GM18508 (cell line): ENCODE measurements around the gene RPS14.
"Not testable (repeated sequence)": the region's sequence is repeated elsewhere in the genome, so short reads cannot be mapped to it uniquely, and the experiment has no call there.

Experiments used
- ATAC-seq: cut with Tn5 transposase; IDR thresholded peaks from one replicate; pipeline ENCODE4 v1.9.1; 2021; ENCODE audit warnings: moderate number of reproducible peaks; ENCODE audit not compliant: insufficient read depth, unreplicated experiment

Gene RPS14

DNA sequence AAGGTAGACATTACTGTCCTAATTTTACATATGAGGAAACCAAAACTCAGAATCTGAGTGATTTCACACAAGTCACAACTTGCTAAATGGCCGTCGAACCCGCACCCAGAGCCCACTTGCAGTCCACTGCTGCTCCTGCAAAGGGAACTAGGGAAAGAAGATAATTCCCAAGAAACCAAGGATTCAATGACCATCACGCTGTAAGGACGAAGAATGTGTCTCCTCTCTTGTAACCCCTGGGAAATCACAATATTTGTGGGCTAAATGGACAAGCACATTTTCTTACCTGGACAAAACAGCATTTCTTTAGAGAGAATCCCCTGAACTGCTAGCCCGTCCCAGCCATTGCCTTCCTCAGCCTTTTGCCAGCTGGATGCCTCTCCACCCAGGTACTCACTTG, 2.4 kb downstream of the RPS14 start:
- ATAC-seq: no peak

DNA sequence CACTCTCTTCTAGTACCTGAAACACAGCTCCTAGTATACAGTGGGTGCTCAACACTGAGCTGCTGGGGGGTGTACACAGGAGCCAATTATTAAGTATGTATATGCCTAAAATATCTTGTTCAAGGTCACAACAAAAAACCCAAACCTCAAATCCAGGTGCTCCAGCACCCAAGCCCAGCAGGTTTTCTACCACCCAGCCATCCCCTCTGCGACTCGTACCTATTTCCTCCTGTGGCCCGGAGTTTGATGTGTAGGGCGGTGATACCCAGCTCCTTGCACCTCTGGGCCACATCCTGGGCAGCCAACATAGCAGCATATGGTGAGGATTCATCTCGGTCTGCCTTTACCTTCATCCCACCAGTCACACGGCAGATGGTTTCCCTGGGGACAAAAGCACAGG, 3.0 kb downstream of the RPS14 start:
- no peak for ATAC-seq

DNA sequence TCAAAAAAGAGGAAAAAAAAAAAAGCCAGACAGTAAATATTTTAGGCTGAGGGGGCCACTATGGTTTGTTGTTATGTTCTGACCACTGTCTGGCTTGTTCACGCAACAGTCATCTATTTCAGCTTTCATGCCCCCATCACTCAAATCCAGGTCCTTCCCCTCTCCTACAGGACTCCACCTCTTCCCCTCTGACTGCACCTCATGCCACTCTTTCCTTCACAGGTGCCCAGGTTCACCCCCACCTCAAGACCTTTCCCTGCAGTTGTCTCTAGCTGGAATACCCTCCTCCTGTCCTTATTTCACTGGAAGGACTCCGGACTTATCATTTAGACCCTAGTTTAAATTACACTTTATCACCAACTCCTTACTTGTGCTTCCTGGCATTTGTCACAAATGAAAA, 3.5 kb downstream of the RPS14 start:
- ATAC-seq: no peak

DNA sequence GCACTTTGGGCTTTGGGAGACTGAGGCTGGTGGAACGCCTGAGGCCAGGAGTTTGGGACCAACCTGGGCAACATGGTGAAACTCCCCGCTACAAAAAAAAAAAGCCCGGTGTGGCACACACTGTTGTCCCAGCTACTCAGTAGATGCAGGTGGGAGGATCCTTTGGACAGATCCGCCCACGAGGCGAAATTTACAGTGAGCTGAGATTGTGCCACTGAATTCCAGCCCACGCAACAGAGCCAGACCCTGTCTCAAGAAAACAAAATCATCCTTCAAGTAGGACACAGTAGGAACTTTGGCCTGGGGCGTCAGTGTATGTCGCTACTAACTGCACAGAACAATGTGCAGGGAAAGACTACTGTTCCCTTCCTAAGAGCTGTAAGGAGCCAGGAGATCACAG, 4.8 kb downstream of the RPS14 start:
- no peak for ATAC-seq

DNA sequence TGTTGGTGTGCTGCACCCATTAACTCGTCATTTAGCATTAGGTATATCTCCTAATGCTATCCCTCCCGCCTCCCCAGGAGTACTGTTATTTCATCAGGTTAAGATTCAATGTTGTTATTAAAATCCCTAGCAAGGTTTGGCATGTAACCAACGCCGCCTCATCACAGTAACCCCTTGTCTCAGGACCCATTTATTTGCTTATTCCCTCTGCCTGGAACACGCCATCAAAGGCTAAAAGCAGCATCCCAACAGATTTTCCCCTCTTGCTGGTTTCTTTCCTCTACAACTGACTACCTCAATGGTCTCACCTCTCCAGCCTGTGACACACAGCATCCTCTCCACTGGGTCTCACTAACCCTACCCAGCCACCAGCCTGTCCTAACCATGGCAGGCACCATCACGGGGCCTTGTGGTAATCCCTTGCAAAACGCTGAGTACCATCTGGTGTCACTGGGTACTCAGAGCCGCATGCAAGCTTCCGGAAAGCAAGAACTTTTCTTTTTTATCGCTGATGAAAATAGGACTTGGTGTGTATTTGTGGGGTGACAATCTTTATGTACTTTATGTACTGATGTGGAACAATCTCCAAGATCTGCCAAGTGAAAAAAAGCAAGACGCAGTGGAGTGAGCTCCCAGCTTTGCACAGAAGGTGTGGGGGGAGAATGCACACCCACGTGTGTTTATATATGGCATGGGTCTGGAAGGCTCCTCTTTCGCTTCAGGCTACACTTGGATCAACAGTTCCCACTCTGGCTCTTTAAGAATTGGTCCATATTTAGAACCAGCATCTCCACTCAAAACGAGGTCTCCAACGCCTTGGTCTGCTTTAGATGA, 6.1 kb downstream of the RPS14 start:
- ATAC-seq: no peak

DNA sequence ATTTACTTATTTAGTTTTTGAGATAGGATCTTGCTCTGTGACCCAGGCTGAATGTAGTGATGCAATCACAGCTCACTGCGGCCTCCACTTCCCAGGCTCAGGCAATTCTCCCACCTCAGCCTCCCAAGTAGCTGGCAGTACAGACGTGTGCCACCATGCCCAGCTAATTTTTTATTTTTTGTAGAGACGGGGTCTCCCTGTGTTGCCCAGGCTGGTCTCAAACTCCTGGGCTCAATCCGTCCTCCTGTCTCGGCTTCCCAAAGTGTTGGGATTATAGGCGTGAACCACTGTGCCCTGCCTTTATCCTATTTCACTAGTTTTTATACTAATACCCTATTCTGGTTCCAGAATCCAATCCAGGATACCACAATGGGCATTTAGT, 6.8 kb downstream of the RPS14 start:
- no peak for ATAC-seq

DNA sequence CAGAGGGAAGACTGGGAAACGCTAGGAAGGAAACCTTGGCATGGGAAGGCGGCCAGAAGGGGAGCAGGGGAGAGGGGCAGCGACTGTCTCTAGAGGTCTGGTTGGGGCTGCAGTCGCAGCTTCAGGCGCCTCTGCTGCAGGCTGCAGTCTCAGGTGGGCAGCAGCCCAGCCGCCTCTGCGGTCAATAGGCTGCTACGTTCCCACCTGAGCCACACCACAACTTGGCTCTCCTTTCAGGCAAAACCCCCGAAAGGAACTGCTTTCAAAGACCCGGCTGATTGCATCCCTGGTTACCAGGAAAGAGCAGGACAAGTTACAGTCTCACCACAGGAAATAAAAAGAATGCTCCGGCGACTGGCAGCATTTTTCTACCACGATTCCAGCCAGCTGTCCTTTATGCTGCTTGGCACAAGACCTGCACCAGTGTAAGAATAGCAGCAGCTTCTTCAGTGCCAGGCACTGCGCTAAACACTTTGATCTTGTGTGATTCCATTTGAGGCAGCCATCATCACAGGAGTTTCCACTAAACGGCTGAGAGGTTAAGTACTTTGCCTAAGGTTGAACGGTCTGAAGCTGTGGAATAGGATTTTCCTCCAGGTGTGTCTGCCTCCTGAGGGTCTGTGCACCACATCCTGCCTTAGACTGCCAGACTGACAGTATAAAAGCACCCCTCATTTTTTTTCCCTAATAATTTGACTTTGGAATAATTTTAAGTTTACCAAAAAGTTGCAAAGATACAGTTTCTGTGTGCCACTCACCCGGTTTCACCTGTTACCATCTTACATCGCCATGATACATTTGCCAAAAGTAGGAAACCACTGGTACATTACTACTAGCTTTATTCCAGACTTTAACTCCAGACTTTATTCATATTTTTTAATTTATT, 7.5 kb downstream of the RPS14 start:
- ATAC-seq: no peak

DNA sequence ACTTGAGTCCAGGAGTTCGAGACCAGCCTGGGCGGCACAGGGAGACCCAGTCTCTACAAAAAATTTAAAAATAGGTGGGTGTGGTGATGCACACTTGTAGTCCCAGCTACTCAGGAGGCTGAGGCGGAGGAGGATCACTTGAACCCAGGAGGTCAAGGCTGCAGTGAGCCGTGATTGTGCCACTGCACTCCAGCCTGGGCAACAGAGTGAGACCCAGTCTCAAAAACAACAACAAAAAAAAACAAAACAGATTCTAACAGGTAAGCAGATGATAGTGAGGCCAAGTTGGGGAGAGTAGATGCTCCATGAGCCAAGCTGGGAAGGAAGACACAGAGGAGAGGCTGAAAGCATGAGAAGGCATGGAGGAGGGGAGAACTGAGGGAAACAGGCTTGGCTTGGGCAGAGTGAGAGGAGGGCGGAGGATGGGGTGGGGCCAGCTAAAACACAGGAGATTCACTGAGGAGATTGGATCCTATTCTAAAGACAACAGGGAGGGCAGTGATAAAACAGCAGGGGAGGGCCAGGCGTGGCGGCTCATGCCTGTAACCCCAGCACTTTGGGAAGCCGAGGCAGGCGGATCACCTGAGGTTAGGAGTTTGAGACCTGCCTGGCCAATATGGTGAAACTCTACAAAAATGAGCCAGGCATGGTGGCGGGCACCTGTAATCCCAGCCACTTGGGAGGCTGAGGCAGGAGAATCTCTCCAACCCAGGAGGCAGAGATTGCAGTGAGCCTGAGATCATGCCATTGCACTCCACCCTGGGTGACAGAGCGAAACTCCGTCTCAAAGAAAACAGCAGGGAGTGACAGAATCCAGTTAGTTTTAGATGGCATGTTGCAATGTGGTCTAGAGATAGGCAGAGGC, 8.4 kb downstream of the RPS14 start:
- ATAC-seq: no peak

DNA sequence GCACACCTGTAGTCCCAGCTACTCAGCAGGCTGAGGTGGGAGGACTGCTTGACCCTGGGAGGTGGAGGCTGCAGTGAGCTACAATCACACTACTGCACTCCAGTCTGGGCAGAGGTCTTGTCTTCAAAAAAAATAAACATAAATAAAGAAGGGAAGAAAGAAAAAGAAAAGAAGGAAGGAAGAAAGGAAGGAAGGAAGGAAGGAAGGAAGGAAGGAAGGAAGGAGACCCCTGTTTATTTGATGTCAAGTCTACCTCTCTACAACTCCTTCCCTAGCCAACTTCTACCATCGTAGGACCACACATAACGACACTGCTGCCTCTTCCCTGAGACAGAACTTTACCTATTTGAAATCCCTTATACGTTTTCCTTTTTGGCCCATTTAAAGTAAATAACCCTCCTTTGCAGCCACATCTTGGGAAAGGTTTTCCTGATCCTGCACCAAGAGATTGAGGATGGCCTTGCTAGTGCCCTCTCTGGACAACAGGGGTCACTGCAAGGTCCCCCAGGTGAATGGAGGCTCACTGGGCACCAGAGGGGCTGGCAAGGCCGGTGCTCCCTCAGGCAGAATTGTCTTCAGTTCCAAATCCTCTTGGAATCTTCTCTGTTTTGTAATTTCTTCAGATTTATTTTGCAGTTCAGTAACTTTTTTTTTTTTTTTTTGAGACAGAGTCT, 10.5 kb downstream of the RPS14 start:
- ATAC-seq: no peak

DNA sequence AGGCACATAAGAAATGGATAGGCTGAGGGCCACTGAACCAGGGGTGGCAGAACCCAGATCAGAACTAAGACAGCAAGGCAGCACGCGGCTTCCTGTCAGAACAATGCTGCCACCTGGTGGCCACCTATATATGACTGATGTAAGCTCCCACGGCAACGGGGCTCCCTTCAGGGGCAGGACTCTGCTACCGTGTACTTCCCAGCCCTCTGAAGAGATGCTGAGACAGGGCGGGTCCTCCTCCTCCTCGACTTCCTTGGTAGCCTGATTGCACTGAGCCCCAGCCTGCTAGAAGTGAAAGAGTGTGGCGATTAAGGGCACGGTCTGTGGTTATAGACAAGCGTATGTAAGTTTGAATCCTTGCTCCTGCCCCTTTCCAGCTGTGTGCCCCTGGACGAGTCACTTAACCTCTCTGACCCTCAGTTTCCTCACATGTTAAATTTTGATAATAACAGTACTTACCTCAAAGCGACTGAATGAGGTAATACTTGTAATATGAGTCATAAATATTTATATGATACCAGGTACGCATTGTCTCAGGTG, 13.3 kb downstream of the RPS14 start:
- ATAC-seq: peak; percentile 87

DNA sequence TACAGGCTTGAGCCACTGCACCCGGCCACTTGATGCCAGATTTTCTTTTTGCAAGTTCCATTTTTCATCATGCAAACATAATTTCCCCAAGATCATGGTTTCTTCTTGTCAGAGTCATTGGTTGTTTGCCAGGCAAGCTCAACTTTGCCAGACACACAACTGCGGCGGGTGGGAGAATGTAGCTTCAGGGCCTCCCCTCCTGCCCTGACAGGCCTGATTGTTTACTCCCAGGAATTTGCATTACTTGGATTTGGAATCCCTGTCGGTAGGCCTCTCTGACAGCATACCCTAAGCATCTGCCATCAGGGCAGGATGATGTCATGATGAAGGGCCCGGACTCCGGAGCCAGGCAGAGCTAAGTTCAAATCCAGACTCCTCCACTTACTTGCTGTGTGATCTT, 15.1 kb downstream of the RPS14 start:
- ATAC-seq: no peak

DNA sequence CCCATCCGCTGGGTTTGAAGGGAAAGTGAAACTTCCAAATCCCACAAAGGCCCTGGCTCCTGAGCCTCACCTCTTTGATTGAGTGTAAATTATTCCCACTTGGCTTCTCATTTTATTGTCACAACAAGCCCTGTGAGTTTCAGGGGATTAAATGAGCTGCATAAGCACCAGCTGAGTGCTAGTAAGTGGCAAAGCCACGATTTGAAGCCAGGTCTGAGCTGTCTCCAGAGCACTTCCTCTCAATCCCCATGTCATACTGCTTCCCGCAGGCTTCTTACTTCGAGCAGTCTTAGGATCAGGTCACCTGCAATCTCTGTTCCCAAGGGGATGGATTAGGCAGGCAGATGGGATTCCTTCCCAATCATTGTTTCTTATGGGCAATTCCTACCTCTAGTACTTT, 18.0 kb downstream of the RPS14 start:
- ATAC-seq: no peak

DNA sequence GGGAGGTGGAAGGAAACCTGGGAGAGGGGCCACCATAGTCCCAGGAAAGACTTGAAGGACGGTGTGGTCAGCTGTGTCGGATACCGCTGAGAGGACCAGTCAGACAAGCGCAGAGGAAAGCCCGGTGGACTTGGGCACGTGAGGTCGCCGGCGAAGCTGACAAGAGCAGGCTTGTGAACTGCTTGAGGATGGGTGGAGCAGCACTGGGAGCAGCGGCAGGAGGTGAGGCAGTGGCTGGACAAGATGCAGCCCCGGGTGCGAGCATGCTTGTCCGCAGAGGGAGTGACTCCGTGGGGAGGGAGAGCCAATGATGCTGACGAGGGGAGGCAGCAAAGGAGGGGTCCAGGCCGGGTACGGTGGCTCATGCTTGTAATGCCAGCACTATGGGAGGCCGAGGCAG, 18.5 kb downstream of the RPS14 start:
- ATAC-seq: no peak

DNA sequence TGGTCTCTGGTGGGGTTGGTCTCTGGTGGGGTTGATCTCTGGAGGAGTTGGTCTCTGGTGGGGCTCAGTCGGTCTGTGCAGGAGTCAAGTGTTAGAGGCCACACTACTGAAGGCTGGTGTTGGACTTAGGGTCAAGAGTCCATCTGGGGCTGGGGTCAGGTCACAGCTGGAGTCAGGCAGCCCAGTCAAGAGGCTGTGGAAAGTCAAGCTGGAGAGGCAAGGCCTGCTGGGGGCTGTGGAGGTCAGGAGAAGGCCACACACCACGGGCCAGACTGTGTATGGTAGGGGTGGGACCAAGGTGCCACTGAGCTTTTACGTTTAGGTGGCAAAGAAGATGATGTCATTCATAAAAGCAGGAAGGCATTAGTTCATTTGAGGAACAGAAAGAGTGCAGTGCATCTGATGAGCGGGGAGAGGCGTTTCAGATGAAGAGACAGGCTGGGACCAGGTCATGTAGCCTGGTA, 20.1 kb downstream of the RPS14 start:
- peak; percentile 83 for ATAC-seq

DNA sequence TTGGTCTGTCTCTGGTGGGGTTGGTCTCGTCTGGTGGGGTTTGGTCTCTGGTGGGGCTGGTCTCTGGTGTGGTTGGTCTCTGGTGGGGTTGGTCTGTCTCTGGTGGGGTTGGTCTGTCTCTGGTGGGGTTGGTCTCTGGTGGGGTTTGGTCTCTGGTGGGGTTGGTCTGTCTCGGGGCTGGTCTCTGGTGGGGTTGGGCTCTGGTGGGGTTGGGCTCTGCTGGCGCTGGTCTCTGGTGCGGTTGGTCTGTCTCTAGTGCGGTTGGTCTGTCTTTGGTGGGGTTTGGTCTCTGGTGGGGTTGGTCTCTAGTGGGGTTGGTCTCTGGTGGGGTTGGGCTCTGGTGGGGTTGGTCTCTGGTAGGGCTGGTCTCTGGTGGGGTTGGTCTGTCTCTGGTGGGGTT, 20.6 kb downstream of the RPS14 start:
- ATAC-seq: no peak

DNA sequence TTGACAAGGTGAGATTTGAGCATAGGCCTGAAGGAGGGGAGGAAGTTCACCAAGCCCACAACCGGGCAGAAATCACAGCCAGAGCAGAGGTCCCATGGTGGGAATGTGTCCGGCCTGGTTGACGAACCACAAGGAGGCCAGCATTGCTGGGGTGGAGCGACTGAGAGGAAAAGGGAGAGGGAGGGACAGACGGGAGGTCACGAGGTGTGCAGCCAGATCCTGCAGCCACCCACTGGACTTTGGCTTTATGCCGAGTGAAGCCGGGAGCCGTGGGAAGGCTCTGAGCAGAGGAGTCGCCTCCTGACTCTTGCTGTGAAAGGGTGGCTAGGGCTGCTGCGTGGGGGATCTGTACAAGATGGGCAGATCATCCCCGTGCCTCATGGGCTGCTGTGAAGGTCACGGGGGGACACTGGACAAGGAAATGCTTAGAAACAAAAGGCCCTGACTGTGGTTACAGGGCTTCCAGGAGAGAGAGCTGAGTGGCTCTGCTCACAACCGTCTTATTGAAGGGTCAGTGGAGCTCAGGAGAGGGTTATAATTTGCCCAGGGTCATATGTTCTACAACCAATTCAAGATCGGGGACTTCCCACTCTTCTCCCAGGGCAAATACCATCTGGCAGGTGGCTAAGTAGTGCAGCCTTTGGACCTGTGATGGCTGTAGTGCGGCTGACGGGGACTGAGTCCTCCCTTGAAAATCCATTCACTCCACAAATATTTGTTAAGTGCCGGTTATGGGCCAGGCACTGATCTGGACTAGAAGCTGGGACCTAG, 21.2 kb downstream of the RPS14 start:
- no peak for ATAC-seq

DNA sequence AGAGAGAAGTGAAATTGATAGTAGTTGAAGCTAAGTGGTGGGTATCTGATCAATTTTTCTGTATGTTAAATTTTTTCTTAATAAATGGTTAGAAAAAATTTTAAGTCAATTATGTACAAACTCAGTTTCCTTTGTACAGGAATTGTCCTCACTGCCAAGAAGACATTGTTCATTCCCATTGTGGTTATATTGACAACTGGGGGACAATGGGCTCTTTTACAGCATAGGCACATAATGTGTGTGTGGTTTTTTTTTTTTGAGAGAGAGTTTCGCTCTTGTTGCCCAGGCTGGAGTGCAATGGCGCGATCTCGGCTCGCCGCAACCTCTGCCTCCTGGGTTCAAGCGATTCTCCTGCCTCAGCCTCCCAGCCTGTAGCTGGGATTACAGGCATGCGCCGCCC, 23.4 kb downstream of the RPS14 start:
- not testable (repeated sequence) for ATAC-seq

DNA sequence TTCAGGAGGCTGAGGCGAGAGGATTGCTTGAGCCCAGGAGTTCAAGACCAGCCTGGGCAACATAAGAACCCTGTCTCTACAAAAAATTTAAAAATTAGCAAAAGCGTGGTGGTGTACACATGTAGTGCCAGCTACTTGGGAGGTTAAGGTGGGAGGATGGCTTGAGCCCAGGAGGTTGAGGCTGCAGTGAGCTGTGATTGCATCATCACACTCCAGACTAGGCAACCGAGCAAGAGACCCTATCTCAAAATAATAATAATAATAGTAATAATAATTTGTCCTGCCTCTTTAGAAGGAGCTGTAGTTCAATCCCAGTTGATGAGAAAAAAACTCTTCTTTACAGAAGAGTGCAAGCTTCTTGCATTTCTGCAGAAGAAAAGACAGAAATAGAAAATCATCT, 26.8 kb downstream of the RPS14 start:
- no peak for ATAC-seq

DNA sequence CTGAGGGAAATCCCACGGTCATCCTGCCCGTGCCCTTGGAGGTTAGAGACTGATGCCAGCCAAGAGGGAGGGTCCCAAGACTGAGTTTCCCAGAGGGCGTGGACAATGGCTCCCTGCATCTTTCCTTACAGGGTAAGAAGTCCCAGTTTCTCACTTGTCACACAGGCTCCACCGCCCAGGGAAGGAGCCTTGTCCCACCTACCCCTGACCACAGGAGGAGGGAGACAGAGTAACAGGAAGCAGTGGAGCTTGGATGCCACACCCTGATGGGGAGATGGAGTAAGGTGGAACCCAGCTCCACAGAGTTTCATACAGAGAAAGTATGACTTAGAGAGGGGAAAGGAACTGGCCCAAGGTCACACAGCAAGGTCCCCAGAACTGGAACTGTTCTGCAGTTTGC, 27.5 kb downstream of the RPS14 start:
- ATAC-seq: no peak
